ENCODE measurements around the gene MPPED1.

GRCh38 chr22:43531651-43532050 is 119.8 kb downstream of the MPPED1 start:
- TF ChIP-seq CTCF (IDR thresholded peaks at IDR 0.05 in 8 of 11, conservative IDR thresholded peaks at IDR 0.05 in 3 of 11) = no peak
- TF ChIP-seq POLR2AphosphoS5 (IDR thresholded peaks at IDR 0.05) = no peak
- TF ChIP-seq POLR2A (IDR thresholded peaks at IDR 0.05) = no peak
